Ovary (tissue), 3 donors: Measurements from ENCODE around the gene NMRK2.

ENCODE experiments used
- EP300 ChIP-seq: sonication (generic); formaldehyde crosslinking; IDR thresholded peaks from one replicate; pipeline ENCODE4 v1.6.1; 2017; ENCODE audit warnings: antibody characterized with exemption
- POLR2A ChIP-seq: fragments of 450-650 bp; IDR thresholded peaks from one replicate; pipeline ENCODE4 v1.6.1; 2017; ENCODE audit warnings: antibody characterized with exemption, mild to moderate bottlenecking, moderate library complexity
- TF ChIP-seq, protein P1 (sequence below), 3 donors: fragments of 450-650 bp in 2 of 3; fragments of 200-600 bp in 1 of 3; IDR thresholded peaks; one replicate each; pipeline versions ENCODE4 v1.5.1 to v1.8.0; 2016 to 2022; ENCODE audit warnings: antibody characterized with exemption in 3 of 3, mild to moderate bottlenecking in 1 of 3
- donor health status: DM: no; HTN: no; CAD: no.

GRCh38 chr19:3964256-3965194 lies 31.7 kb downstream of the NMRK2 start:
- TF ChIP-seq, protein P1, sequence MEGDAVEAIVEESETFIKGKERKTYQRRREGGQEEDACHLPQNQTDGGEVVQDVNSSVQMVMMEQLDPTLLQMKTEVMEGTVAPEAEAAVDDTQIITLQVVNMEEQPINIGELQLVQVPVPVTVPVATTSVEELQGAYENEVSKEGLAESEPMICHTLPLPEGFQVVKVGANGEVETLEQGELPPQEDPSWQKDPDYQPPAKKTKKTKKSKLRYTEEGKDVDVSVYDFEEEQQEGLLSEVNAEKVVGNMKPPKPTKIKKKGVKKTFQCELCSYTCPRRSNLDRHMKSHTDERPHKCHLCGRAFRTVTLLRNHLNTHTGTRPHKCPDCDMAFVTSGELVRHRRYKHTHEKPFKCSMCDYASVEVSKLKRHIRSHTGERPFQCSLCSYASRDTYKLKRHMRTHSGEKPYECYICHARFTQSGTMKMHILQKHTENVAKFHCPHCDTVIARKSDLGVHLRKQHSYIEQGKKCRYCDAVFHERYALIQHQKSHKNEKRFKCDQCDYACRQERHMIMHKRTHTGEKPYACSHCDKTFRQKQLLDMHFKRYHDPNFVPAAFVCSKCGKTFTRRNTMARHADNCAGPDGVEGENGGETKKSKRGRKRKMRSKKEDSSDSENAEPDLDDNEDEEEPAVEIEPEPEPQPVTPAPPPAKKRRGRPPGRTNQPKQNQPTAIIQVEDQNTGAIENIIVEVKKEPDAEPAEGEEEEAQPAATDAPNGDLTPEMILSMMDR (IDR thresholded peaks at IDR 0.05), result no peak
- TF ChIP-seq POLR2A (no peak), EP300 (no peak)
